CD4-positive, alpha-beta T cell treated with Interleukin-15 for 4 hours (primary cell): ENCODE data around the gene SECISBP2L.

ENCODE experiments used
- DNase-seq: peaks from one replicate; pipeline ENCODE4 v3.0.0-alpha.2; 2020; ENCODE audit warnings: low spot score

Gene SECISBP2L

GRCh38 chr15:48966595-48967301, 79.5 kb downstream of the SECISBP2L start:
- DNase-seq = peak; percentile 33

- no peak for DNase-seq
These were observed 80.3 kb downstream of the SECISBP2L start for GRCh38 chr15:48965972-48966371.

GRCh38 chr15:48964898-48965297, 81.3 kb downstream of the SECISBP2L start:
- no peak for DNase-seq

- peak; percentile 52 for DNase-seq
These were observed 82.6 kb downstream of the SECISBP2L start, which contains the start of gene SHC4 for GRCh38 chr15:48963524-48964113. TSS of gene SHC4 (minus strand) at chr15:48963919. CDS start at chr15:48963015, 904 bp downstream.

- DNase-seq = no peak
These were observed 83.4 kb downstream of the SECISBP2L start for GRCh38 chr15:48962662-48963523.

GRCh38 chr15:48955967-48956366, 90.3 kb downstream of the SECISBP2L start:
- no peak for DNase-seq

GRCh38 chr15:48955370-48955769, 90.9 kb downstream of the SECISBP2L start:
- no peak for DNase-seq

- no peak for DNase-seq
These were observed 91.7 kb downstream of the SECISBP2L start for GRCh38 chr15:48954538-48954937.

- no peak for DNase-seq
These were observed 99.4 kb downstream of the SECISBP2L start for GRCh38 chr15:48946840-48947187.

GRCh38 chr15:48946074-48946839, 100.0 kb downstream of the SECISBP2L start:
- DNase-seq = no peak

GRCh38 chr15:48945386-48945785, 100.9 kb downstream of the SECISBP2L start:
- no peak for DNase-seq

GRCh38 chr15:48941904-48942303, 104.3 kb downstream of the SECISBP2L start:
- no peak for DNase-seq

GRCh38 chr15:48940508-48940907, 105.7 kb downstream of the SECISBP2L start:
- no peak for DNase-seq

GRCh38 chr15:48939648-48940047, 106.6 kb downstream of the SECISBP2L start:
- no peak for DNase-seq
